IMR-90 (cell line): ENCODE data around the gene GABRA6. TPM values are rescaled to one million over a fixed set of nuclear protein-coding genes. Genes with fewer than 3 reads are reported as not detected.

ENCODE experiments used
- ATAC-seq: fragments of 200-7000 bp; cut with Tn5 transposase; 2 replicates; pipeline ENCODE4 v1.9.1; 2020; ENCODE audit warnings: low read depth, mild to moderate bottlenecking, moderate library complexity
- BruUV-seq: library from RNA; stranded (reverse); fragments of 400-500 nt; replicated peaks from 2 replicates; lab custom pipeline; 2021; lab: Mats Ljungman, UMichigan
- CTCF ChIA-PET: fragments of 300-600 bp; formaldehyde crosslinking; extraction: SDS; loops from one replicate; lab custom pipeline; 2021; ENCODE audit warnings: antibody characterized with exemption; lab: Yijun Ruan, JAX
- POLR2A ChIA-PET: fragments of 300-600 bp; sonication (Branson Sonifier 250); formaldehyde crosslinking; loops from one replicate; lab custom pipeline; 2022; ENCODE audit warnings: antibody characterized with exemption; ENCODE audit not compliant: unreplicated experiment; lab: Charles Lee
- DNase-seq: peaks from one replicate; pipeline ENCODE4 v3.0.0; 2013
- H2AFZ ChIP-seq: replicated peaks from 2 replicates; pipeline ENCODE3; 2013; ENCODE audit warnings: low read length, mild to moderate bottlenecking; ENCODE audit not compliant: poor library complexity
- H2AK5ac ChIP-seq: 2 replicates; pipeline ENCODE4 v1.6.1; 2013; ENCODE audit warnings: low read depth, low read length, inconsistent platforms
- H2AK9ac ChIP-seq: replicated peaks from 2 replicates; pipeline ENCODE3; 2013; ENCODE audit warnings: mild to moderate bottlenecking, low read depth, low read length, moderate library complexity; ENCODE audit not compliant: poor library complexity
- H2BK120ac ChIP-seq: 2 replicates; pipeline ENCODE4 v1.6.1; 2013; ENCODE audit warnings: low read depth, low read length, inconsistent platforms
- H2BK15ac ChIP-seq: 3 replicates; pipeline ENCODE4 v1.6.1; 2013; ENCODE audit warnings: low read depth, low read length, inconsistent platforms
- H2BK20ac ChIP-seq: 2 replicates; pipeline ENCODE4 v1.6.1; 2013; ENCODE audit warnings: low read depth, mild to moderate bottlenecking, inconsistent platforms, low read length, moderate library complexity
- H2BK5ac ChIP-seq: 2 replicates; pipeline ENCODE4 v1.6.1; 2013; ENCODE audit warnings: mild to moderate bottlenecking, low read depth, low read length, inconsistent platforms; ENCODE audit not compliant: poor library complexity, severe bottlenecking
- H3K14ac ChIP-seq: replicated peaks from 2 replicates; pipeline ENCODE4 v1.6.1; 2013; ENCODE audit warnings: low read depth, low read length, inconsistent platforms
- H3K18ac ChIP-seq: 2 replicates; pipeline ENCODE4 v1.6.1; 2013; ENCODE audit warnings: low read depth, low read length, control low read depth
- H3K23ac ChIP-seq: 2 replicates; pipeline ENCODE4 v1.6.1; 2013; ENCODE audit warnings: low read depth, low read length, inconsistent platforms
- H3K27ac ChIP-seq: 2 replicates; pipeline ENCODE4 v1.5.1; 2013; ENCODE audit warnings: mild to moderate bottlenecking, control low read depth, low read length; ENCODE audit not compliant: insufficient read depth
- H3K27me3 ChIP-seq: 2 replicates; pipeline ENCODE4 v1.6.1; 2013; ENCODE audit warnings: low read length; ENCODE audit not compliant: control insufficient read depth, insufficient read depth
- H3K36me3 ChIP-seq: 2 replicates; pipeline ENCODE4 v1.6.1; 2013; ENCODE audit warnings: low read length, mixed read lengths; ENCODE audit not compliant: control insufficient read depth, insufficient read depth
- H3K4ac ChIP-seq: 2 replicates; pipeline ENCODE4 v1.6.1; 2013; ENCODE audit warnings: low read depth, low read length, inconsistent platforms
- H3K4me1 ChIP-seq: 2 replicates; pipeline ENCODE4 v1.6.1; 2013; ENCODE audit warnings: low read length, mixed read lengths; ENCODE audit not compliant: control insufficient read depth, insufficient read depth
- H3K4me2 ChIP-seq: 2 replicates; pipeline ENCODE4 v1.6.1; 2013; ENCODE audit warnings: low read depth, mild to moderate bottlenecking, control low read depth, low read length, moderate library complexity
- H3K4me3 ChIP-seq: 2 replicates; pipeline ENCODE4 v1.5.1; 2013; ENCODE audit warnings: low read depth, mild to moderate bottlenecking, control low read depth, low read length, moderate library complexity; ENCODE audit not compliant: insufficient read depth
- H3K56ac ChIP-seq: 2 replicates; pipeline ENCODE4 v1.6.1; 2013; ENCODE audit warnings: low read length, inconsistent platforms; ENCODE audit not compliant: insufficient read depth; ENCODE audit errors: extremely low read depth
- H3K79me1 ChIP-seq, 2 experiments: 2 replicates each; pipeline ENCODE4 v1.6.1; 2013; ENCODE audit warnings: low read length in 2 of 2, inconsistent platforms in 1 of 2, low read depth in 1 of 2
- H3K9ac ChIP-seq: 2 replicates; pipeline ENCODE4 v1.6.1; 2013; ENCODE audit warnings: low read depth, low read length, control low read depth
- H3K9me1 ChIP-seq: 2 replicates; pipeline ENCODE4 v1.6.1; 2013; ENCODE audit warnings: low read length, inconsistent platforms; ENCODE audit not compliant: insufficient read depth
- H3K9me3 ChIP-seq: 2 replicates; pipeline ENCODE4 v1.6.1; 2013; ENCODE audit warnings: low read length; ENCODE audit not compliant: control insufficient read depth, insufficient read depth
- H4K20me1 ChIP-seq: 2 replicates; pipeline ENCODE4 v1.6.1; 2013; ENCODE audit warnings: low read length, inconsistent platforms; ENCODE audit not compliant: insufficient read depth
- H4K5ac ChIP-seq: 2 replicates; pipeline ENCODE4 v1.6.1; 2013; ENCODE audit warnings: mild to moderate bottlenecking, low read depth, low read length, control low read depth
- H4K8ac ChIP-seq, 2 experiments: 2 replicates each; pipeline ENCODE4 v1.6.1; 2013; ENCODE audit warnings: low read depth in 2 of 2, low read length in 2 of 2, control low read depth in 1 of 2, inconsistent platforms in 1 of 2
- H4K91ac ChIP-seq: 2 replicates; pipeline ENCODE4 v1.6.1; 2013; ENCODE audit warnings: low read depth, low read length, inconsistent platforms; ENCODE audit not compliant: insufficient read depth
- BHLHE40 ChIP-seq: fragments of 150-350 bp; IDR thresholded peaks from 2 replicates; pipeline ENCODE4 v1.6.1; 2016; ENCODE audit warnings: mild to moderate bottlenecking, low read depth, low read length
- CEBPB ChIP-seq: IDR thresholded peaks from 2 replicates; pipeline ENCODE4 v1.6.1; 2012; ENCODE audit warnings: low read depth, low read length, improper control_type of control experiment
- CHD1 ChIP-seq: IDR thresholded peaks from 2 replicates; pipeline ENCODE4 v1.6.1; 2012; ENCODE audit warnings: low read depth, low read length, improper control_type of control experiment
- FOS ChIP-seq: fragments of 150-350 bp; IDR thresholded peaks from 2 replicates; pipeline ENCODE4 v1.6.1; 2016; ENCODE audit warnings: low read depth, low read length
- MAFK ChIP-seq: IDR thresholded peaks from 2 replicates; pipeline ENCODE4 v1.6.1; 2012; ENCODE audit warnings: low read depth, low read length, improper control_type of control experiment
- MAZ ChIP-seq: IDR thresholded peaks from 2 replicates; pipeline ENCODE4 v1.6.1; 2012; ENCODE audit warnings: low read depth, mild to moderate bottlenecking, low read length, improper control_type of control experiment, moderate library complexity, borderline replicate concordance
- MXI1 ChIP-seq: IDR thresholded peaks from 2 replicates; pipeline ENCODE4 v1.6.1; 2012; ENCODE audit warnings: low read depth, mild to moderate bottlenecking, low read length, moderate library complexity, borderline replicate concordance
- NFE2L2 ChIP-seq: fragments of 150-350 bp; IDR thresholded peaks from 2 replicates; pipeline ENCODE4 v1.6.1; 2016; ENCODE audit warnings: low read depth, mild to moderate bottlenecking, low read length
- POLR2A ChIP-seq: IDR thresholded peaks from 2 replicates; pipeline ENCODE4 v1.6.1; 2012; ENCODE audit warnings: mild to moderate bottlenecking, low read depth, low read length
- RAD21 ChIP-seq: IDR thresholded peaks from 2 replicates; pipeline ENCODE4 v1.6.1; 2012; ENCODE audit warnings: low read length, improper control_type of control experiment
- RCOR1 ChIP-seq: IDR thresholded peaks from 2 replicates; pipeline ENCODE4 v1.6.1; 2012; ENCODE audit warnings: mild to moderate bottlenecking, low read length, improper control_type of control experiment; ENCODE audit not compliant: insufficient replicate concordance
- RFX5 ChIP-seq: IDR thresholded peaks from 2 replicates; pipeline ENCODE4 v1.8.0; 2012; ENCODE audit warnings: low read depth, mild to moderate bottlenecking, low read length, moderate library complexity
- SMC3 ChIP-seq: fragments of 150-350 bp; IDR thresholded peaks from 2 replicates; pipeline ENCODE4 v1.6.1; 2016; ENCODE audit warnings: low read depth, mild to moderate bottlenecking, antibody characterized with exemption, low read length, moderate library complexity
- WGBS, 2 experiments: methylation state at CpG; one replicate each; pipeline versions ENCODE4 v1.1.5 to v1.1.7; 2013; ENCODE audit warnings: missing lambda C conversion rate in 2 of 2; ENCODE audit not compliant: insufficient read length in 1 of 2; ENCODE audit errors: extremely low coverage in 2 of 2; 5-methylcytosine and 5-hydroxymethylcytosine counted together
- dilution Hi-C: fragments of 300-500 bp; cut with HindIII; formaldehyde crosslinking; loops from one replicate; pipeline ENCODE4 v1.14.3; 2018; ENCODE audit warnings: low sequenced_read_pairs; ENCODE audit not compliant: unreplicated experiment
- in situ Hi-C: fragments of 300-500 bp; cut with MboI; formaldehyde crosslinking; loops from 3 replicates; pipeline ENCODE4 v1.14.3; 2019; ENCODE audit warnings: low sequenced_read_pairs, inconsistent platforms, mixed read lengths
- intact Hi-C: fragments of 100-400 bp; cut with micrococcal nuclease; formaldehyde crosslinking; loops from 2 replicates; pipeline ENCODE4 v1.10.0; 2022
- polyA plus RNA-seq, 3 experiments: library from polyadenylated mRNA; depleted of rRNA; stranded (reverse); fragments of >200 nt; gene quantifications; 2 replicates each; pipeline ENCODE4 v1.2.3, GENCODE V29; 2012; ENCODE audit warnings: low replicate concordance in 1 of 3
- total RNA-seq: library from RNA; depleted of rRNA; stranded (reverse); fragments of >200 nt; gene quantifications from 2 replicates; pipeline ENCODE4 v1.2.3, GENCODE V29; 2012
- TF ChIP-seq, protein P1 (sequence below): fragments of 150-350 bp; IDR thresholded peaks from 2 replicates; pipeline ENCODE4 v1.6.1; 2017; ENCODE audit warnings: mild to moderate bottlenecking, antibody characterized with exemption, low read length, low read depth
- TF ChIP-seq, protein P2 (sequence below): fragments of 150-350 bp; IDR thresholded peaks from 2 replicates; pipeline ENCODE4 v1.6.1; 2016; ENCODE audit warnings: low read depth, mild to moderate bottlenecking, low read length, moderate library complexity, borderline replicate concordance
- TF ChIP-seq, protein P3 (sequence below): conservative IDR thresholded peaks from 2 replicates; pipeline ENCODE4 v1.5.1; 2012; ENCODE audit warnings: mild to moderate bottlenecking, low read depth, low read length, improper control_type of control experiment

Gene GABRA6
- total and polyA plus RNA-seq, 2 of the 4 experiments (the other 2 are of a cell fraction): not detected

DNA sequence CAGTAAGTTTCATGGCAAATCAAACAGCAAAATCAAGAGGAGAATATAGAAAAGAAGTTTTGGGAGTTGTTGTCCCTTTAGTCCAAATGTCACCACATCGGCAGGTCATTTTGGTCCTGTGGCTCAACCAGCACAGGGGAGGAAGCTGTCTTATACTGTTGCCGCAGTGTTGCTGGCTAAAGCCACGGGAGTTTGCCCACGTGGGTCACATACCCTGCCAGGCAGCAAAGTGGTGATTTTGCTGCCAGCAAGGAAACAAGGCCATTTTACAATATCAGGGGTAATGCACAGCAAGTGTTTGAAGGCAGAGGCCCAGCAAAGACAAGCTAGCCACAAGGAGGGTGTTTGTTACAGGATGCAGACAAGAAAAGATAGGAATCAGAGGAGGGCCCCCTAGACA lies 14.5 kb downstream of the GABRA6 start:
- Histone ChIP-seq H3K9me1 (no peaks in the 10 kb centered on the region), H3K4me3 (no peak overlapping the region), H2BK15ac (no peak overlapping the region), H3K9me3 (peaks cover 7% of the 10 kb centered on the region; the same call in 1 of the 2 replicates), H3K4me2 (no peak overlapping the region), H2BK20ac (no peak overlapping the region), H3K27ac (no peak overlapping the region), H3K18ac (no peak overlapping the region), H3K9ac (no peak overlapping the region), H2BK5ac (no peak overlapping the region), H2BK120ac (no peak overlapping the region), H3K56ac (no peak overlapping the region), H3K4ac (no peak overlapping the region), H3K79me1 (no peaks in the 10 kb centered on the region), H3K4me1 (no peaks in the 10 kb centered on the region), H2AK9ac (no peak overlapping the region), H3K14ac (no peak overlapping the region), H4K5ac (no peak overlapping the region), H3K23ac (no peak overlapping the region), H3K36me3 (no peaks in the 10 kb centered on the region), H4K20me1 (no peaks in the 10 kb centered on the region), H3K27me3 (no peaks in the 10 kb centered on the region), H4K8ac (no peak overlapping the region), H2AFZ (no peak overlapping the region), H4K91ac (no peak overlapping the region), H2AK5ac (no peak overlapping the region)
- intact Hi-C loops (no loop called here), dilution Hi-C loops (no loop called here), in situ Hi-C loops (no loop called here)
- ChIA-PET POLR2A (no interaction called here), CTCF (no interaction called here)
- TF ChIP-seq BHLHE40: no peak
- no peak for TF ChIP-seq NFE2L2
- TF ChIP-seq RCOR1: no peak
- no peak for TF ChIP-seq CHD1
- TF ChIP-seq SMC3: no peak
- TF ChIP-seq MAFK: no peak
- no peak for TF ChIP-seq CEBPB
- TF ChIP-seq, protein P1, sequence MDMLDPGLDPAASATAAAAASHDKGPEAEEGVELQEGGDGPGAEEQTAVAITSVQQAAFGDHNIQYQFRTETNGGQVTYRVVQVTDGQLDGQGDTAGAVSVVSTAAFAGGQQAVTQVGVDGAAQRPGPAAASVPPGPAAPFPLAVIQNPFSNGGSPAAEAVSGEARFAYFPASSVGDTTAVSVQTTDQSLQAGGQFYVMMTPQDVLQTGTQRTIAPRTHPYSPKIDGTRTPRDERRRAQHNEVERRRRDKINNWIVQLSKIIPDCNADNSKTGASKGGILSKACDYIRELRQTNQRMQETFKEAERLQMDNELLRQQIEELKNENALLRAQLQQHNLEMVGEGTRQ: no peak
- TF ChIP-seq, protein P2, sequence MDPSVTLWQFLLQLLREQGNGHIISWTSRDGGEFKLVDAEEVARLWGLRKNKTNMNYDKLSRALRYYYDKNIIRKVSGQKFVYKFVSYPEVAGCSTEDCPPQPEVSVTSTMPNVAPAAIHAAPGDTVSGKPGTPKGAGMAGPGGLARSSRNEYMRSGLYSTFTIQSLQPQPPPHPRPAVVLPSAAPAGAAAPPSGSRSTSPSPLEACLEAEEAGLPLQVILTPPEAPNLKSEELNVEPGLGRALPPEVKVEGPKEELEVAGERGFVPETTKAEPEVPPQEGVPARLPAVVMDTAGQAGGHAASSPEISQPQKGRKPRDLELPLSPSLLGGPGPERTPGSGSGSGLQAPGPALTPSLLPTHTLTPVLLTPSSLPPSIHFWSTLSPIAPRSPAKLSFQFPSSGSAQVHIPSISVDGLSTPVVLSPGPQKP: no peak
- no peak for TF ChIP-seq MAZ
- TF ChIP-seq, protein P3, sequence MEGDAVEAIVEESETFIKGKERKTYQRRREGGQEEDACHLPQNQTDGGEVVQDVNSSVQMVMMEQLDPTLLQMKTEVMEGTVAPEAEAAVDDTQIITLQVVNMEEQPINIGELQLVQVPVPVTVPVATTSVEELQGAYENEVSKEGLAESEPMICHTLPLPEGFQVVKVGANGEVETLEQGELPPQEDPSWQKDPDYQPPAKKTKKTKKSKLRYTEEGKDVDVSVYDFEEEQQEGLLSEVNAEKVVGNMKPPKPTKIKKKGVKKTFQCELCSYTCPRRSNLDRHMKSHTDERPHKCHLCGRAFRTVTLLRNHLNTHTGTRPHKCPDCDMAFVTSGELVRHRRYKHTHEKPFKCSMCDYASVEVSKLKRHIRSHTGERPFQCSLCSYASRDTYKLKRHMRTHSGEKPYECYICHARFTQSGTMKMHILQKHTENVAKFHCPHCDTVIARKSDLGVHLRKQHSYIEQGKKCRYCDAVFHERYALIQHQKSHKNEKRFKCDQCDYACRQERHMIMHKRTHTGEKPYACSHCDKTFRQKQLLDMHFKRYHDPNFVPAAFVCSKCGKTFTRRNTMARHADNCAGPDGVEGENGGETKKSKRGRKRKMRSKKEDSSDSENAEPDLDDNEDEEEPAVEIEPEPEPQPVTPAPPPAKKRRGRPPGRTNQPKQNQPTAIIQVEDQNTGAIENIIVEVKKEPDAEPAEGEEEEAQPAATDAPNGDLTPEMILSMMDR: no peak
- no peak for TF ChIP-seq RFX5
- no peak for TF ChIP-seq POLR2A
- no peak for TF ChIP-seq FOS
- TF ChIP-seq RAD21: no peak
- TF ChIP-seq MXI1: no peak
- no peak for DNase-seq
- BruUV-seq: no TSS peak
- no peak for ATAC-seq
- 0% methylated on average over 2 of the region's 4 CpGs; no CpG with 5 or more reads in 1 of the 2 experiments for WGBS, 2 experiments
